K562 (cell line): Measurements from ENCODE around the gene DHX29. TPM values are rescaled to one million over a fixed set of nuclear protein-coding genes. Genes with fewer than 3 reads are reported as not detected.

Experiments
- ATAC-seq: fragments of 200-7000 bp; cut with Tn5 transposase; 3 replicates; pipeline ENCODE4 v1.9.1; 2020; ENCODE audit warnings: moderate library complexity
- BruUV-seq: library from RNA; stranded (reverse); fragments of 400-500 nt; replicated peaks from 2 replicates; lab custom pipeline; 2021; lab: Mats Ljungman, UMichigan
- CTCF ChIA-PET: fragments of 300-600 bp; formaldehyde crosslinking; extraction: SDS; loops from one replicate; lab custom pipeline; 2021; ENCODE audit warnings: low intra/inter-chr PET ratio; lab: Yijun Ruan, JAX
- POLR2A ChIA-PET: fragments of 300-600, 350-650 bp; sonication (Branson Sonifier 250); formaldehyde crosslinking; extraction: SDS; loops from one replicate; lab custom pipeline; 2021; ENCODE audit warnings: antibody characterized with exemption, inconsistent platforms; lab: Yijun Ruan, JAX
- DNase-seq, 4 experiments: peaks; one replicate each; pipeline versions ENCODE4 v3.0.0 to v3.0.0-alpha.2; 2011 to 2018; ENCODE audit warnings: low spot score in 3 of 4, mixed read lengths in 3 of 4; ENCODE audit errors: extremely low read depth in 1 of 4
- FAIRE-seq: peaks from 2 replicates; lab custom pipeline; 2011; peaks lifted over from hg19 to GRCh38; lab: Jason Lieb, UNC
- H2AFZ ChIP-seq: 2 replicates; pipeline ENCODE4 v1.6.0; 2011; ENCODE audit warnings: low read depth, low read length, control low read depth, inconsistent platforms
- H3K27ac ChIP-seq: fragments of 200-600 bp; 3 replicates; pipeline ENCODE4 v1.8.0; 2011; ENCODE audit warnings: low read depth, mild to moderate bottlenecking, control low read depth, inconsistent platforms, low read length, moderate library complexity, mixed read lengths; ENCODE audit errors: extremely low read depth
- H3K27me3 ChIP-seq, 2 experiments: fragments of 300-600 bp in 1 of 2; 2 replicates in 1 of 2; 3 replicates in 1 of 2; pipeline versions ENCODE4 v1.6.0 to v1.8.0; 2011; ENCODE audit warnings: inconsistent platforms in 2 of 2, low read length in 2 of 2, mild to moderate bottlenecking in 1 of 2, mixed read lengths in 1 of 2, moderate library complexity in 1 of 2; ENCODE audit not compliant: control insufficient read depth in 2 of 2, insufficient read depth in 2 of 2
- H3K36me3 ChIP-seq: fragments of 300-600 bp; 3 replicates; pipeline ENCODE4 v1.8.0; 2011; ENCODE audit warnings: mild to moderate bottlenecking, low read length, inconsistent platforms; ENCODE audit not compliant: control insufficient read depth, insufficient read depth
- H3K4me1 ChIP-seq, 2 experiments: fragments of 200-600 bp in 1 of 2; replicated peaks in 1 of 2; 2 replicates in 1 of 2; 3 replicates in 1 of 2; pipeline versions ENCODE4 v1.5.1 to v1.8.0; 2011; ENCODE audit warnings: inconsistent platforms in 2 of 2, low read length in 2 of 2, mild to moderate bottlenecking in 1 of 2, mixed read lengths in 1 of 2, moderate library complexity in 1 of 2; ENCODE audit not compliant: control insufficient read depth in 2 of 2, insufficient read depth in 2 of 2
- H3K4me2 ChIP-seq: 2 replicates; pipeline ENCODE4 v1.6.1; 2011; ENCODE audit warnings: low read length, control low read depth, inconsistent platforms, mixed read lengths; ENCODE audit not compliant: insufficient read depth
- H3K4me3 ChIP-seq: fragments of 200-600 bp; sonication (generic), shearing (Covaris generic); 2 replicates; pipeline ENCODE4 v1.5.1; 2016; ENCODE audit warnings: control low read depth, inconsistent platforms
- H3K79me2 ChIP-seq: fragments of 200-600 bp; 3 replicates; pipeline ENCODE4 v1.8.0; 2011; ENCODE audit warnings: low read length, inconsistent platforms; ENCODE audit not compliant: control insufficient read depth, insufficient read depth
- H3K9ac ChIP-seq, 2 experiments: 2 replicates each; pipeline versions ENCODE4 v1.6.0 to v1.6.1; 2011; ENCODE audit warnings: low read depth in 2 of 2, low read length in 2 of 2, control low read depth in 1 of 2, inconsistent platforms in 1 of 2, mild to moderate bottlenecking in 1 of 2, mixed read lengths in 1 of 2; ENCODE audit not compliant: insufficient read depth in 1 of 2
- H3K9me1 ChIP-seq: one replicate; pipeline ENCODE4 v1.6.0; 2011; ENCODE audit warnings: inconsistent platforms, mild to moderate bottlenecking, low read length, moderate library complexity; ENCODE audit not compliant: control insufficient read depth, insufficient read depth
- H3K9me3 ChIP-seq: replicated peaks from 2 replicates; pipeline ENCODE4 v1.5.1; 2011; ENCODE audit warnings: low read depth, low read length, inconsistent platforms; ENCODE audit not compliant: control insufficient read depth, insufficient read depth
- H4K20me1 ChIP-seq: replicated peaks from 2 replicates; pipeline ENCODE4 v1.6.1; 2011; ENCODE audit warnings: low read length, inconsistent platforms, mixed read lengths; ENCODE audit not compliant: control insufficient read depth, insufficient read depth
- ATF1 ChIP-seq, 2 experiments: fragments of 450-650 bp in 1 of 2; IDR thresholded peaks; 2 replicates each; pipeline ENCODE4 v1.6.1; 2016; ENCODE audit warnings: missing compliant biosample characterization in 1 of 2, missing genetic modification characterization in 1 of 2
- CREB1 ChIP-seq, 2 experiments: sonication (generic) in 1 of 2; formaldehyde crosslinking in 1 of 2; IDR thresholded peaks; 2 replicates each; pipeline versions ENCODE4 v1.6.1 to v1.8.0; 2012 to 2022; ENCODE audit warnings: inconsistent platforms in 1 of 2, mild to moderate bottlenecking in 1 of 2, missing genetic modification reagents in 1 of 2, moderate library complexity in 1 of 2
- GABPA ChIP-seq: fragments of 200-800 bp; sonication (Bioruptor generic); conservative IDR thresholded peaks from 2 replicates; pipeline ENCODE4 v1.6.1; 2016; ENCODE audit warnings: low read depth, missing genetic modification characterization, missing compliant biosample characterization
- L3MBTL2 ChIP-seq: fragments of 450-650 bp; IDR thresholded peaks from 2 replicates; pipeline ENCODE4 v1.6.1; 2016; ENCODE audit warnings: mild to moderate bottlenecking, moderate library complexity
- LARP7 ChIP-seq: fragments of 450-650 bp; IDR thresholded peaks from 2 replicates; pipeline ENCODE4 v1.6.1; 2016
- PHF8 ChIP-seq: fragments of 200-600 bp; sonication (generic); IDR thresholded peaks from 2 replicates; pipeline ENCODE4 v1.6.1; 2012; ENCODE audit warnings: mixed run types, mild to moderate bottlenecking, inconsistent platforms, low read length, moderate library complexity, borderline replicate concordance
- RFX1 ChIP-seq: fragments of 450-650 bp; IDR thresholded peaks from 2 replicates; pipeline ENCODE4 v1.6.1; 2016; ENCODE audit warnings: mild to moderate bottlenecking, moderate library complexity
- WGBS: fragments of 100-300 bp; shearing (Covaris generic); methylation state at CpG from one replicate; pipeline ENCODE4 v1.1.6; 2016; ENCODE audit warnings: low coverage, mixed read lengths; ENCODE audit not compliant: insufficient coverage; ENCODE audit errors: missing lambda C conversion rate; 5-methylcytosine and 5-hydroxymethylcytosine counted together
- in situ Hi-C: fragments of 300-500 bp; cut with MboI; formaldehyde crosslinking; loops from 4 replicates; pipeline ENCODE4 v1.15.0; 2018; ENCODE audit warnings: inconsistent platforms, mixed read lengths
- intact Hi-C: fragments of 100-400 bp; cut with micrococcal nuclease; formaldehyde crosslinking; loops from 2 replicates; pipeline ENCODE4 v1.14.2; 2022
- polyA plus RNA-seq, 8 experiments: library from polyadenylated mRNA; depleted of rRNA in 4 of 8; stranded (reverse) in 5 of 8; unstranded in 3 of 8; fragments of >200 nt; fragmentation: Nextera tagmentation in 2 of 8; fragmentation: Illumina TruSeq in 1 of 8; extraction: Ambion mirVana in 2 of 8; extraction: Trizol in 1 of 8; gene quantifications; 2 replicates each; pipeline versions ENCODE4 v1.2.1 to v1.2.3, GENCODE V29; 2011 to 2014; ENCODE audit warnings: inconsistent platforms in 1 of 8, missing spikeins in 1 of 8
- total RNA-seq, 7 experiments: library from RNA; depleted of rRNA in 6 of 7; stranded (reverse); fragments of >200 nt in 6 of 7; fragmentation: Illumina TruSeq in 2 of 7; extraction: Trizol in 2 of 7; gene quantifications; 2 replicates each; pipeline versions ENCODE4 v1.2.1 to v1.2.3, GENCODE V29; 2011 to 2021; ENCODE audit warnings: low replicate concordance in 1 of 7
- TF ChIP-seq, protein P1 (sequence below), 2 experiments: fragments of 450-650 bp; IDR thresholded peaks; 2 replicates each; pipeline ENCODE4 v1.6.1; 2016; ENCODE audit warnings: mild to moderate bottlenecking in 2 of 2, borderline replicate concordance in 1 of 2, low read depth in 1 of 2, moderate library complexity in 1 of 2

DHX29 gene
- total and polyA plus RNA-seq, 9 of the 15 experiments (the other 6 are each of a cell fraction or from before 2014, with no cell fraction given), result 7.5 to 42.1 (median 25.0) TPM

DNA sequence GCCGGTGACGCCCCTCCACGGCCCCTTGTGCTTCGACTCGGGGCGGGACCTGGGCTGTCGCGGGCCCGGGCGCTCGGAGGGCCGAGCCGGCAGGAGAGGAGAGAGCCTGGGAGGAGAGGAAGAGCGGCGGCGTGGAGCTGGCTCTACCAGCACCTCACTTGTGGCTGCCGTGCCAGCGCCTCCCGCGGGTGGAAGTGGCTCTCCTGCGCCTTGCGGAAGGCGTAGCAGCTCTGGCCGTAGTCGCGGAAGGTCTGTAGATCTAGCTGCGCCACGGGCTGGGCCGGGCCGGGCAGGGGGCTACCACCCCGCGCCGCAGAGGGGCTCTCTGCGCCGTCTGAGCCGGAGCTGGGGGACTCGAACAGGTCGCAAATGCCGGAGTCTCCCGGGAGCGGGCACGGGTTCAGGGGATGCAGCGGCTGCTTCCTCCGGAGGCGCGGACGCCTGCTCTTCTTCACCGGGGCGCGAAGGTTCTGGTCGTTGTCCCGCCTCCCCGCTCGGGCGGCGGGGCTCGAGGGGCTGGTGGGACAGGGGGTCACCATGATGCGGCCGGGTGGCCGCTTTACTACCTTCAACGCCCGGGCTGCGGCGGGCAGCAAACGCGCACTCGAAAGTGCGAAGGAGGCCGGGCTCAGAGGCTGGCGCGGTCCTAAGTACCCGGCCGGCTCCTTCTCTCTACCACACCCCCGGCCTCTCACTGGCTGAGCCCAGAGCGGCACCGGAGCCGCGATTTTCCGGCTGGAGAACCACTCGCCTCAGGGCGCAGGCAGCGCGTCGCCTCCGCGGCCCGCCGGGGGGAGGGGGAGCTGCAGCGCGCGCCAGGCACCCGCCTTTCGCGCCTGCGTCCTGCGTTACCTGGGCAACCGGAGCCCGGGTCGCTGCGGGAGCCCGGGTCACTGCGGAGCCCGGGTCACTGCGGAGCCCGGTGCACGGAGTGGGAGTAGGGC lies 74.2 kb downstream of the DHX29 start, which contains the start of gene CCNO (continued):
- no peak for TF ChIP-seq LARP7
- TF ChIP-seq CREB1 (IDR thresholded peaks at IDR 0.05), result peak; percentile 59; the same call in 1 of the 2 replicates
- TF ChIP-seq CREB1 (CRISPR knock-in tag; IDR thresholded peaks at IDR 0.05), result peak; percentile 49; the same call in 1 of the 2 replicates
- no peak for TF ChIP-seq ATF1 (CRISPR knock-in tag; IDR thresholded peaks at IDR 0.05)
- peak; percentile 50 for TF ChIP-seq ATF1 (tag; IDR thresholded peaks at IDR 0.05)
- TF ChIP-seq PHF8, result peak; percentile 42; the same call in 1 of the 2 replicates
- peak; percentile 70; the same call in 1 of the 2 replicates for TF ChIP-seq RFX1
- peak; percentile 59; the same call in 1 of the 2 replicates for TF ChIP-seq L3MBTL2

- 17% methylated on average over 42 of the region's 45 CpGs for WGBS
- 0 out of 2 replicates have a peak, but pooled peaks have one; percentile 18 for TF ChIP-seq GABPA
- TF ChIP-seq, protein P1, sequence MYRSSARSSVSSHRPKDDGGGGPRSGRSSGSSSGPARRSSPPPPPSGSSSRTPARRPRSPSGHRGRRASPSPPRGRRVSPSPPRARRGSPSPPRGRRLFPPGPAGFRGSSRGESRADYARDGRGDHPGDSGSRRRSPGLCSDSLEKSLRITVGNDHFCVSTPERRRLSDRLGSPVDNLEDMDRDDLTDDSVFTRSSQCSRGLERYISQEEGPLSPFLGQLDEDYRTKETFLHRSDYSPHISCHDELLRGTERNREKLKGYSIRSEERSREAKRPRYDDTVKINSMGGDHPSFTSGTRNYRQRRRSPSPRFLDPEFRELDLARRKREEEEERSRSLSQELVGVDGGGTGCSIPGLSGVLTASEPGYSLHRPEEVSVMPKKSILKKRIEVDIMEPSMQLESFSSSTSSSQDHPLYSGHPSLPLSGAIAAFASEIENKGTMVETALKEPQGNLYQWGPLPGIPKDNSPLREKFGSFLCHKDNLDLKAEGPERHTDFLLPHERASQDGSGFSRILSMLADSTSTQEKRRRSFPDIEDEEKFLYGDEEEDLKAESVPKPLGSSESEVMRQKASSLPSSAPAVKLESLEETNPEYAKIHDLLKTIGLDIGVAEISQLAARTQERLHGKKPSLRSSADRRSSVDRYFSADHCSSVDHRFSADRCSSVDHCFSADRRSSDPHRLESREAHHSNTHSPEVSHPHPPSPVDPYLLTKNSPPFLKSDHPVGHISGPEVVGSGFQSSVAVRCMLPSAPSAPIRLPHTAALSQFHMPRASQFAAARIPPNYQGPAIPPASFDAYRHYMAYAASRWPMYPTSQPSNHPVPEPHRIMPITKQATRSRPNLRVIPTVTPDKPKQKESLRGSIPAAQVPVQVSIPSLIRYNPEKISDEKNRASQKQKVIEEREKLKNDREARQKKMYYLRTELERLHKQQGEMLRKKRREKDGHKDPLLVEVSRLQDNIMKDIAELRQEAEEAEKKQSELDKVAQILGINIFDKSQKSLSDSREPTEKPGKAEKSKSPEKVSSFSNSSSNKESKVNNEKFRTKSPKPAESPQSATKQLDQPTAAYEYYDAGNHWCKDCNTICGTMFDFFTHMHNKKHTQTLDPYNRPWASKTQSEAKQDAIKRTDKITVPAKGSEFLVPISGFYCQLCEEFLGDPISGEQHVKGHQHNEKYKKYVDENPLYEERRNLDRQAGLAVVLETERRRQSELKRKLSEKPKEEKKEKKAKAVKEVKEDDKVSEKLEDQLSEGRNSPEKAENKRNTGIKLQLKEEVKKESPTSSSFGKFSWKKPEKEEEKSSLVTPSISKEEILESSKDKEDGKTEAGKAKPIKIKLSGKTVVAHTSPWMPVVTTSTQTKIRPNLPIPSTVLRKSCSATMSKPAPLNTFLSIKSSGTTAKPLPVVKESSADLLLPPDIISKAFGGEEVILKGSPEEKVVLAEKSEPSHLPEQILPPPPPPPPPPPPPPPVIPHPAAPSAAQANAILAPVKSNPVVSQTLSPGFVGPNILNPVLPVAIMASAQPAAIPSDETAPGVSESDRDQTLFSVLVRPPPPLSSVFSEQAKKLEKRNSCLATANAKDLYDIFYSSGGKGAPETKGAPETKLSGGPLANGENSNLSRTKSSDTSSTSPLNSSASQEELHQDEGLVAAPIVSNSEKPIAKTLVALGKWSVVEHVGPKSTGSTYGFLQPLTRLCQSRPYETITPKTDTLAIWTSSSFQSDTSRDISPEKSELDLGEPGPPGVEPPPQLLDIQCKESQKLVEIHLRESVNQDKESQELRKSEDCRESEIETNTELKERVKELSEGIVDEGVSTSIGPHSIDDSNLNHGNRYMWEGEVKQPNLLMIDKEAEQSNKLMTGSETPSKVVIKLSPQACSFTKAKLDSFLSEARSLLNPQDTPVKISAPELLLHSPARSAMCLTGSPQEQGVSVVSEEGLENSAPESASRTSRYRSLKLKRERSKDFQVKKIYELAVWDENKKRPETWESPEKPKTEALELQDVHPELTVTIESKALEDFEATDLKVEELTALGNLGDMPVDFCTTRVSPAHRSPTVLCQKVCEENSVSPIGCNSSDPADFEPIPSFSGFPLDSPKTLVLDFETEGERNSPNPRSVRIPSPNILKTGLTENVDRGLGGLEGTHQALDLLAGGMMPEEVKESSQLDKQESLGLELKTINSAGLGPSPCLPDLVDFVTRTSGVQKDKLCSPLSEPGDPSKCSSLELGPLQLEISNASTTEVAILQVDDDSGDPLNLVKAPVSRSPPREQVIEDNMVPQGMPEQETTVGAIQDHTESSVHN (IDR thresholded peaks at IDR 0.05; ENCODE audit: borderline replicate concordance in 1 of 2, low read depth in 1 of 2), result no peak
Observed at GRCh38 chr5:55232271-55232984, 75.1 kb downstream of the DHX29 start.

More at GRCh38 chr5:55232271-55232984, 75.1 kb downstream of the DHX29 start:
- ATAC-seq, result peak; percentile 5; the same call in 2 of the 3 replicates
- Histone ChIP-seq H3K9me3 (no peaks in the 10 kb centered on the region), H3K4me1 (peaks cover 16 to 33% of the 10 kb centered on the region in 2 experiments; a peak in 3 of 5 replicates), H3K9ac (peak overlapping the region; percentile 49 to 88), H2AFZ (peak overlapping the region; percentile 84), H3K27ac (no peak overlapping the region), H4K20me1 (no peaks in the 10 kb centered on the region), H3K9me1 (no peaks in the 10 kb centered on the region), H3K4me2 (peak overlapping the region; percentile 71), H3K4me3 (peak overlapping the region; percentile 53), H3K79me2 (no peaks in the 10 kb centered on the region), H3K36me3 (no peaks in the 10 kb centered on the region), H3K27me3 (peaks cover 19 to 48% of the 10 kb centered on the region in 2 experiments)
- DNase-seq, result peak in 2 of 4 experiments; percentile 11 to 21
- in situ Hi-C loops, result no loop called here
- no peak for FAIRE-seq
- ChIA-PET CTCF (no interaction called here), POLR2A (interaction anchor here (1.9 kb wide), 1 partner anchor 75 kb away, joined by 5 read pairs; the partner anchor contains the start of genes DHX29 and MTREX)
- BruUV-seq, result no TSS peak
- intact Hi-C loops, result no loop called here
